Measurements from ENCODE around the gene RPS19BP1. TPM values are rescaled to one million over a fixed set of nuclear protein-coding genes. Genes with fewer than 3 reads are reported as not detected.

RPS19BP1 gene
- total RNA-seq, 1 experiment from 2014 or later: 102 TPM

DNA sequence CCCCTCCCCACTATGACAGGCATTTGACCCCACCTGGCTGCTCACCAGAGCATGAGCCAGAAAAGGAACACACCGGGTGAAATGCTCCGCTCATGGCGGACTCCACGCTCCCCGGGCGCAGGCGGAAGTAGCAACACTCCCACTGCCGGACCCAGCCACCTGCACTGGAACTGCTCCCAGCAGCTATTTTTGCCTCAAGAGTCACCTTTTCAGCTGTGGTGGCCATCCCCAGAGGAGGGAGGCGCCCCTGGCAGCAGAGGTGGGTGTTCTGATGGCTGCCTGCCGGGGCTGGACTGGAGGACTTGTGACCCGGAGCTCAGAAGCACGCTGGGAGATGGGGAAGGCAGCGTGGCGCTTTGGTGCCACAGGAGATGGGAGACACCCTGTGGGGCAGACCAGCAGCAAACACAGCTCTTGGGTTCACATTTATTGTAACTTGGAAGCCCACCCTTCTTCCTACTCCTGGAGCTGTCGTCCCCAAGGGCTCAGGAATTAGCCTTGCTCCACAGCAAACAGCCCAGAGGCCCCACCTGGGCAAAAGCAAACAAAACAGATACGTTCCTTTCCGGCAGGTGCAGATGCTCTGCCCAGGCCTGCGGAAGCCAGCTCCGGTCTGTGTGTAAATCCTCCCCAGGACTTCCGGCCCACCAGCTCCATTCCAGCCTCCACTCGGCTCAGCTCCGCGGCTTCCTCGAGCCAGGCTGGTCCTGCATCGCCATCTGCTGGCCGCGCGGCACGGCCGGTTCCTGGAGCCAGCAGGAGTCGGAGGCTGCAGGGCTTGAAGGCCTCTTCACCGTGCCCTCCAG is 3.7 kb downstream of the RPS19BP1 start (continued):
- peak; percentile 85 for TF ChIP-seq FOXP1 (CRISPR knock-in tag; IDR thresholded peaks at IDR 0.05; ENCODE audit: borderline replicate concordance)
- TF ChIP-seq E2F5 (CRISPR knock-in tag; IDR thresholded peaks at IDR 0.05): no peak
- no peak for TF ChIP-seq ZBTB21 (CRISPR knock-in tag; IDR thresholded peaks at IDR 0.05; ENCODE audit: borderline replicate concordance)
- TF ChIP-seq ZBTB43 (CRISPR knock-in tag; IDR thresholded peaks at IDR 0.05): peak; percentile 74; the same call in 1 of the 2 replicates
- peak; percentile 89 for TF ChIP-seq TEAD1 (CRISPR knock-in tag; IDR thresholded peaks at IDR 0.05)
- TF ChIP-seq CTCF (IDR thresholded peaks at IDR 0.05): peak; percentile 76
- TF ChIP-seq FOXK1 (CRISPR knock-in tag; IDR thresholded peaks at IDR 0.05): peak; percentile 50; the same call in 1 of the 2 replicates
- peak; percentile 43; the same call in 1 of the 2 replicates for TF ChIP-seq NFE2L1 (CRISPR knock-in tag; IDR thresholded peaks at IDR 0.05)
- TF ChIP-seq NFATC4 (CRISPR knock-in tag; IDR thresholded peaks at IDR 0.05): no peak
- TF ChIP-seq, protein P1, sequence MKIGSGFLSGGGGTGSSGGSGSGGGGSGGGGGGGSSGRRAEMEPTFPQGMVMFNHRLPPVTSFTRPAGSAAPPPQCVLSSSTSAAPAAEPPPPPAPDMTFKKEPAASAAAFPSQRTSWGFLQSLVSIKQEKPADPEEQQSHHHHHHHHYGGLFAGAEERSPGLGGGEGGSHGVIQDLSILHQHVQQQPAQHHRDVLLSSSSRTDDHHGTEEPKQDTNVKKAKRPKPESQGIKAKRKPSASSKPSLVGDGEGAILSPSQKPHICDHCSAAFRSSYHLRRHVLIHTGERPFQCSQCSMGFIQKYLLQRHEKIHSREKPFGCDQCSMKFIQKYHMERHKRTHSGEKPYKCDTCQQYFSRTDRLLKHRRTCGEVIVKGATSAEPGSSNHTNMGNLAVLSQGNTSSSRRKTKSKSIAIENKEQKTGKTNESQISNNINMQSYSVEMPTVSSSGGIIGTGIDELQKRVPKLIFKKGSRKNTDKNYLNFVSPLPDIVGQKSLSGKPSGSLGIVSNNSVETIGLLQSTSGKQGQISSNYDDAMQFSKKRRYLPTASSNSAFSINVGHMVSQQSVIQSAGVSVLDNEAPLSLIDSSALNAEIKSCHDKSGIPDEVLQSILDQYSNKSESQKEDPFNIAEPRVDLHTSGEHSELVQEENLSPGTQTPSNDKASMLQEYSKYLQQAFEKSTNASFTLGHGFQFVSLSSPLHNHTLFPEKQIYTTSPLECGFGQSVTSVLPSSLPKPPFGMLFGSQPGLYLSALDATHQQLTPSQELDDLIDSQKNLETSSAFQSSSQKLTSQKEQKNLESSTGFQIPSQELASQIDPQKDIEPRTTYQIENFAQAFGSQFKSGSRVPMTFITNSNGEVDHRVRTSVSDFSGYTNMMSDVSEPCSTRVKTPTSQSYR (CRISPR knock-in tag; IDR thresholded peaks at IDR 0.05): no peak
- TF ChIP-seq, protein P2, sequence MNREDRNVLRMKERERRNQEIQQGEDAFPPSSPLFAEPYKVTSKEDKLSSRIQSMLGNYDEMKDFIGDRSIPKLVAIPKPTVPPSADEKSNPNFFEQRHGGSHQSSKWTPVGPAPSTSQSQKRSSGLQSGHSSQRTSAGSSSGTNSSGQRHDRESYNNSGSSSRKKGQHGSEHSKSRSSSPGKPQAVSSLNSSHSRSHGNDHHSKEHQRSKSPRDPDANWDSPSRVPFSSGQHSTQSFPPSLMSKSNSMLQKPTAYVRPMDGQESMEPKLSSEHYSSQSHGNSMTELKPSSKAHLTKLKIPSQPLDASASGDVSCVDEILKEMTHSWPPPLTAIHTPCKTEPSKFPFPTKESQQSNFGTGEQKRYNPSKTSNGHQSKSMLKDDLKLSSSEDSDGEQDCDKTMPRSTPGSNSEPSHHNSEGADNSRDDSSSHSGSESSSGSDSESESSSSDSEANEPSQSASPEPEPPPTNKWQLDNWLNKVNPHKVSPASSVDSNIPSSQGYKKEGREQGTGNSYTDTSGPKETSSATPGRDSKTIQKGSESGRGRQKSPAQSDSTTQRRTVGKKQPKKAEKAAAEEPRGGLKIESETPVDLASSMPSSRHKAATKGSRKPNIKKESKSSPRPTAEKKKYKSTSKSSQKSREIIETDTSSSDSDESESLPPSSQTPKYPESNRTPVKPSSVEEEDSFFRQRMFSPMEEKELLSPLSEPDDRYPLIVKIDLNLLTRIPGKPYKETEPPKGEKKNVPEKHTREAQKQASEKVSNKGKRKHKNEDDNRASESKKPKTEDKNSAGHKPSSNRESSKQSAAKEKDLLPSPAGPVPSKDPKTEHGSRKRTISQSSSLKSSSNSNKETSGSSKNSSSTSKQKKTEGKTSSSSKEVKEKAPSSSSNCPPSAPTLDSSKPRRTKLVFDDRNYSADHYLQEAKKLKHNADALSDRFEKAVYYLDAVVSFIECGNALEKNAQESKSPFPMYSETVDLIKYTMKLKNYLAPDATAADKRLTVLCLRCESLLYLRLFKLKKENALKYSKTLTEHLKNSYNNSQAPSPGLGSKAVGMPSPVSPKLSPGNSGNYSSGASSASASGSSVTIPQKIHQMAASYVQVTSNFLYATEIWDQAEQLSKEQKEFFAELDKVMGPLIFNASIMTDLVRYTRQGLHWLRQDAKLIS (CRISPR knock-in tag; IDR thresholded peaks at IDR 0.05; ENCODE audit: borderline replicate concordance): no peak
- TF ChIP-seq USF1 (CRISPR knock-in tag; IDR thresholded peaks at IDR 0.05): peak; percentile 40; the same call in 1 of the 2 replicates
- no peak for TF ChIP-seq OVOL2 (CRISPR knock-in tag; IDR thresholded peaks at IDR 0.05; ENCODE audit: borderline replicate concordance)
- 0 out of 2 replicates have a peak, but pooled peaks have one; percentile 69 for TF ChIP-seq PRRX2 (CRISPR knock-in tag; IDR thresholded peaks at IDR 0.05)
- peak; percentile 50; the same call in 1 of the 2 replicates for TF ChIP-seq CREB1 (CRISPR knock-in tag; IDR thresholded peaks at IDR 0.05)
- TF ChIP-seq, protein P3, sequence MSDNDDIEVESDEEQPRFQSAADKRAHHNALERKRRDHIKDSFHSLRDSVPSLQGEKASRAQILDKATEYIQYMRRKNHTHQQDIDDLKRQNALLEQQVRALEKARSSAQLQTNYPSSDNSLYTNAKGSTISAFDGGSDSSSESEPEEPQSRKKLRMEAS (CRISPR knock-in tag; IDR thresholded peaks at IDR 0.05): peak; percentile 71
- TF ChIP-seq, protein P4, sequence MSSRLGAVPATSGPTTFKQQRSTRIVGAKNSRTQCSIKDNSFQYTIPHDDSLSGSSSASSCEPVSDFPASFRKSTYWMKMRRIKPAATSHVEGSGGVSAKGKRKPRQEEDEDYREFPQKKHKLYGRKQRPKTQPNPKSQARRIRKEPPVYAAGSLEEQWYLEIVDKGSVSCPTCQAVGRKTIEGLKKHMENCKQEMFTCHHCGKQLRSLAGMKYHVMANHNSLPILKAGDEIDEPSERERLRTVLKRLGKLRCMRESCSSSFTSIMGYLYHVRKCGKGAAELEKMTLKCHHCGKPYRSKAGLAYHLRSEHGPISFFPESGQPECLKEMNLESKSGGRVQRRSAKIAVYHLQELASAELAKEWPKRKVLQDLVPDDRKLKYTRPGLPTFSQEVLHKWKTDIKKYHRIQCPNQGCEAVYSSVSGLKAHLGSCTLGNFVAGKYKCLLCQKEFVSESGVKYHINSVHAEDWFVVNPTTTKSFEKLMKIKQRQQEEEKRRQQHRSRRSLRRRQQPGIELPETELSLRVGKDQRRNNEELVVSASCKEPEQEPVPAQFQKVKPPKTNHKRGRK (CRISPR knock-in tag; IDR thresholded peaks at IDR 0.05; ENCODE audit: borderline replicate concordance): no peak
- TF ChIP-seq ZNF263 (CRISPR knock-in tag; IDR thresholded peaks at IDR 0.05; ENCODE audit: low read depth): no peak
- 0 out of 2 replicates have a peak, but pooled peaks have one; percentile 77 for TF ChIP-seq ARID4B (CRISPR knock-in tag; IDR thresholded peaks at IDR 0.05; ENCODE audit: borderline replicate concordance)

Measured in WTC11 (cell line).